ENCODE data around the gene PRKAG1. TPM values are rescaled to one million over a fixed set of nuclear protein-coding genes. Genes with fewer than 3 reads are reported as not detected.

The PRKAG1 gene
- total RNA-seq, 1 donor, result 29.8 TPM

- Histone ChIP-seq H3K4me3 (ENCODE audit: low read length) (no peak overlapping the region), H3K9me3 (ENCODE audit: low read depth, low read length) (no peaks in the 10 kb centered on the region), H3K4me1 (ENCODE audit: insufficient read depth, low read length) (peaks cover 41% of the 10 kb centered on the region), H3K27me3 (ENCODE audit: insufficient read depth, low read length) (no peaks in the 10 kb centered on the region)
Observed at GRCh38 chr12:49054096-49054495, 35.5 kb upstream of the PRKAG1 start.

- Histone ChIP-seq H3K9me3 (ENCODE audit: low read depth, low read length) (no peaks in the 10 kb centered on the region), H3K27me3 (ENCODE audit: insufficient read depth, low read length) (no peaks in the 10 kb centered on the region), H3K4me1 (ENCODE audit: insufficient read depth, low read length) (peaks cover 27% of the 10 kb centered on the region), H3K4me3 (ENCODE audit: low read length) (no peak overlapping the region)
Observed at GRCh38 chr12:49052451-49053208, 34.1 kb upstream of the PRKAG1 start.

DNA sequence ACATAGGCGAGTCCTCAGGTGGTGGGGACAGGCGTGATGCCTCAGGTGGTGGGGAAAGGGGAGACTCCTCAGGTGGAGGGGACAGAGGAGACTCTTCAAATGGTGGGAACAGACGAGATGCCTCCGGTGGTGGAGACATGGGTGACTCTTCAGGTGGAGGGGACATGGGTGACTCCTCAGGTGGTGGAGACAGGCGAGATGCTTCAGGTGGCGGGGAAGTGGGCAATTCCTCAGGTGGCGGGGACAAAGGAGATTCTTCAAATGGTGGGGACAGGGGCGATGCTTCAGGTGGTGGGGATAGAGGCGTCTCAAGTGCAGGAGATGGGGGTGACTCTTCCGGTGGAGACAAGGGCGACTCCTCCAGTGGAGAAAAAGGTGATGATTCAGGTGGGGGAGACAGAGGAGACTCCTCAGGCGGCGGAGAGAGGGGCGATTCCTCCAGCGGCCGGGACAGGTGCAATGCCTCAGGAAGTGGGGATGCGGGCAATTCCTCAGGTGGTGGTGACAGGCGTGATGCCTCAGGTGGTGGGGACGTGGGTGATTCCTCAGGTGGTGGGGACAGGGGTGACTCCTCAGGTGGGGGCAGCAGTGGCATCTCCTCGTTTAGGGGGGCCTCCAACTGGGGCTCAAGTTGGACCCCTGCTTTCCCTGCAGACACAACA, 33.3 kb upstream of the PRKAG1 start:
- Histone ChIP-seq H3K27me3 (ENCODE audit: insufficient read depth, low read length) (no peaks in the 10 kb centered on the region), H3K4me1 (ENCODE audit: insufficient read depth, low read length) (peaks cover 19% of the 10 kb centered on the region), H3K9me3 (ENCODE audit: low read depth, low read length) (no peaks in the 10 kb centered on the region), H3K4me3 (ENCODE audit: low read length) (no peak overlapping the region)

GRCh38 chr12:49051373-49051764, 32.8 kb upstream of the PRKAG1 start:
- Histone ChIP-seq H3K9me3 (ENCODE audit: low read depth, low read length) (no peaks in the 10 kb centered on the region), H3K4me1 (ENCODE audit: insufficient read depth, low read length) (peaks cover 14% of the 10 kb centered on the region), H3K27me3 (ENCODE audit: insufficient read depth, low read length) (no peaks in the 10 kb centered on the region), H3K4me3 (ENCODE audit: low read length) (no peak overlapping the region)

DNA sequence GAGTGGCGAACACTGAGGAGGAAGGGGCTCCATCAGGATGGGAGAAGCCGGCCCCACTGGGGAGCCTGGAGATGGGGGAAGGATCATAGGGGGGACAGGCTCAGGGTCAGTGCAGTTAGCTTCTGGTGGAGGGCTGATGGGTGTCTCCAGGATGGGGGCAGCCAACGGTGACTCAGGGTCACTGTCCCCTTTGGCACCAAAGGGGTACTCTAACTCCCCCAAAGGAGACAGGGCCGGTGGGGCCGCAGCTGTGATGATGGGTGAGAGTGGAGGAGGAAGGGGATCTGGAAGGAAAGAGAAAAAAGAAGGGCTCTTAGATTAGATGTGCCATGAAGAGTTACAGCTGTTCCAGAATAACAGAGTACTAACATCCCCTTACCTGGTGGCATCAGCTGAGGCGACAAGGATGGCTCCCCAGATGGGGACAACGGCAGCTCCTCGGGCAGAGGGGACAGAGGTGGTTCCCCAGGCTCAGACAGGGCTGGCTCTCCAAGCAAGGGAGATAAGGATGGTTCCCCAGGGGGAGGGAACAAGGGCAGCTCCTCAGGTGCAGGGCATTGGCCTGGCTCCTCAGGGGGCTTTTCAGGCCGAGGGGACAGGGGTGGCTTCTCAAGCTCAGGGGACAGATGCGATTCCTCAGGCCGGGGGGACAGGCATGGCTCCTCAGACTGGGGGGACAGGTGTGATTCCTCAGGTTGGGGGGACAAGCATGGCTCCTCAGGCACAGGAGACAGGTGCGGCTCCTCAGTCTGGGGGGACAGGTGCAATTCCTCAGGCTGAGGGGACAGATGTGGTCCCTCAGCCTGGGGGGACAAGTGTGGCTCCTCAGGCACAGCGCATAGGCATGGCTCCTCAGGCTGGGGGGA, 32.2 kb upstream of the PRKAG1 start:
- H3K4me3 ChIP-seq (ENCODE audit: low read length), result no peak overlapping the region
- peaks cover 8% of the 10 kb centered on the region for H3K4me1 ChIP-seq (ENCODE audit: insufficient read depth, low read length)
- H3K27me3 ChIP-seq (ENCODE audit: insufficient read depth, low read length), result no peaks in the 10 kb centered on the region
- H3K9me3 ChIP-seq (ENCODE audit: low read depth, low read length), result no peaks in the 10 kb centered on the region

- no peak overlapping the region for H3K4me3 ChIP-seq (ENCODE audit: low read length)
- no peaks in the 10 kb centered on the region for H3K4me1 ChIP-seq (ENCODE audit: insufficient read depth, low read length)
- H3K27me3 ChIP-seq (ENCODE audit: insufficient read depth, low read length), result no peaks in the 10 kb centered on the region
- H3K9me3 ChIP-seq (ENCODE audit: low read depth, low read length), result no peaks in the 10 kb centered on the region
Observed at GRCh38 chr12:49049566-49050224, 31.1 kb upstream of the PRKAG1 start.

- H3K4me1 ChIP-seq (ENCODE audit: insufficient read depth, low read length), result no peaks in the 10 kb centered on the region
Observed at GRCh38 chr12:49048953-49049352, 30.4 kb upstream of the PRKAG1 start.

DNA sequence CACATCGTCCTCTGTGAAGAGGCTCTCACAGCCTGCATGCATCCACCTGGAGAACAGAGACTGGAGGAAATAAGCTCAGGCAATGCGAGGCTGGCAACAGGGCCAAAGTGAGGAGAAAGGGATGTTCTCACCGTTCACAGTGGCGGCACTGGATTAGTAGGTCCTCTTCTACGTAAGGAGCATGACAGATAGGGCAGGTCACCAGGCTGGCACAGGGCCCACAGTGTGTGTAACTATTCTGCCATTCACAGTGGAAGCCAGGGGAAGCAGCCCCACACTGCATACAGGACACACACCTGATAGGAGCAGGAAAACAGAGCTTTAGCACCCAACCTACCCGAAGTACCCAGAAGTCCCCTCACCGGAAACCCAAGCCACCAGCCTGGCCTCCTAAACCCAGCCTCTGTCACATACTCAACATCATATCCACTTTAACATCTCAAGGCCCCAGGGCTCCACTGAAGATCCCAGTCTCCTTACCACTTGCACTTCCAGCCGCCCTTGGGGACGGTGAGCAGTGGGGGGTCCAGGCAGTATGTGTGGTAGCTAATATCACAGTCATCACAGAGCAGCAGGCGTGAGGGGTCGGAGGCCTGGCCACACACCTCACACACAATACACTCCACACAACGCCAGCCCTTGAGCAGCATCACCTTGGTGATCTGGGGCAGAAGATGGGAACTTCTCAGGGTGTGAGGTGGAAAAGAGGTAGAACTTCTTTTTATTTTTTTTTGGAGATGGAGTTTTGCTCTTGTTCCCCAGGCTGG, 27.7 kb upstream of the PRKAG1 start:
- no peaks in the 10 kb centered on the region for H3K9me3 ChIP-seq (ENCODE audit: low read depth, low read length)
- H3K4me3 ChIP-seq (ENCODE audit: low read length), result no peak overlapping the region
- H3K4me1 ChIP-seq (ENCODE audit: insufficient read depth, low read length), result no peaks in the 10 kb centered on the region
- no peaks in the 10 kb centered on the region for H3K27me3 ChIP-seq (ENCODE audit: insufficient read depth, low read length)

More at GRCh38 chr12:49048953-49049352, 30.4 kb upstream of the PRKAG1 start:
- Histone ChIP-seq H3K4me3 (ENCODE audit: low read length) (no peak overlapping the region), H3K9me3 (ENCODE audit: low read depth, low read length) (no peaks in the 10 kb centered on the region), H3K27me3 (ENCODE audit: insufficient read depth, low read length) (no peaks in the 10 kb centered on the region)

DNA sequence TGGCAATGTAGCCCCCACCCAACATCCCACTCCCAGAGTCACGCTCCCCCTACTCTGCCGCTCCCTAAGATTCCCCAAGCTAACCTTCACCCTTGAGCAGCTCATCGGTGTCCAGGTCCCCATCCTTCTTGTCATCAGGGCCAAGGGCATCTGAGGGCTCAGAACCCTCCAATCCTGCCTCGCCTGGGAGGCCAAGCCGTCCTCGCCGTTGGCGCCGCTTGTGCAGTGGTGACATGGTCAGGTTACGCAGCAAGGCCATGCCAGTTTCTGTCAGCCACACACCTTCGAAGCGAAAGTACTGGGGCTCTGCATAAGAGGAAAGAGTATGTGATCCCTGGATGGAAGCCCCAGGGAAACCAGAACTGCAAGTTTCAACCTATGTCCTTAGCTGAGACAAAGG, 26.1 kb upstream of the PRKAG1 start:
- Histone ChIP-seq H3K9me3 (ENCODE audit: low read depth, low read length) (no peaks in the 10 kb centered on the region), H3K4me1 (ENCODE audit: insufficient read depth, low read length) (no peaks in the 10 kb centered on the region), H3K27me3 (ENCODE audit: insufficient read depth, low read length) (no peaks in the 10 kb centered on the region), H3K4me3 (ENCODE audit: low read length) (no peak overlapping the region)

- Histone ChIP-seq H3K4me1 (ENCODE audit: insufficient read depth, low read length) (no peaks in the 10 kb centered on the region), H3K4me3 (ENCODE audit: low read length) (no peak overlapping the region), H3K9me3 (ENCODE audit: low read depth, low read length) (no peaks in the 10 kb centered on the region), H3K27me3 (ENCODE audit: insufficient read depth, low read length) (no peaks in the 10 kb centered on the region)
Observed at GRCh38 chr12:49043856-49044258, 25.3 kb upstream of the PRKAG1 start.

DNA sequence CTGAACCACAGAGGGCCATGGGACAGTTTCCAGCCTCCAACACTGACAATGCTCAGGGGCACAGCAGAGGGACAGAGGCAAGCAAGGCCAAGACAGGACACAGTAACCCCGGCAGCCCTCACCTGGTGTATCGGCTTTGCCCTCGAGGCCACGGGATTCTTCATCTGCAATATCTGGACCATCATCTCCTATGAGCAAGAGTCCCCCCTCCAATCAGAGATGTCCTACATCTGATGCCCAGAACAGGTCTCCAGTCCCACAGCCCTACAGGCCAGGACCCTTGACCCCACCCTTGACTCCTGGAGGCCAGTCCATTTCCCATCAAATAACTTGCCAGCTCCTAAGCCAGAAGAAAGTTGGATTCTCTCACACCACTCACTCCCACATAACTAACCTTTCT, 24.7 kb upstream of the PRKAG1 start:
- no peak overlapping the region for H3K4me3 ChIP-seq (ENCODE audit: low read length)
- H3K9me3 ChIP-seq (ENCODE audit: low read depth, low read length), result no peaks in the 10 kb centered on the region
- H3K4me1 ChIP-seq (ENCODE audit: insufficient read depth, low read length), result no peaks in the 10 kb centered on the region
- H3K27me3 ChIP-seq (ENCODE audit: insufficient read depth, low read length), result no peaks in the 10 kb centered on the region

GRCh38 chr12:49041881-49042484, 23.4 kb upstream of the PRKAG1 start:
- H3K27me3 ChIP-seq (ENCODE audit: insufficient read depth, low read length), result no peaks in the 10 kb centered on the region
- H3K9me3 ChIP-seq (ENCODE audit: low read depth, low read length), result no peaks in the 10 kb centered on the region
- no peak overlapping the region for H3K4me3 ChIP-seq (ENCODE audit: low read length)
- no peaks in the 10 kb centered on the region for H3K4me1 ChIP-seq (ENCODE audit: insufficient read depth, low read length)

GRCh38 chr12:49041036-49041880, 22.7 kb upstream of the PRKAG1 start:
- H3K4me1 ChIP-seq (ENCODE audit: insufficient read depth, low read length), result no peaks in the 10 kb centered on the region

More at GRCh38 chr12:49041036-49041880, 22.7 kb upstream of the PRKAG1 start:
- Histone ChIP-seq H3K4me3 (ENCODE audit: low read length) (no peak overlapping the region), H3K9me3 (ENCODE audit: low read depth, low read length) (no peaks in the 10 kb centered on the region), H3K27me3 (ENCODE audit: insufficient read depth, low read length) (no peaks in the 10 kb centered on the region)

All from mononuclear cell (primary cell).